GM21367 (cell line): ENCODE results near the gene PLSCR2.
"Not testable (repeated sequence)": the region's sequence is repeated elsewhere in the genome, so short reads cannot be mapped to it uniquely, and the experiment has no call there.

Source experiments
- ATAC-seq: cut with Tn5 transposase; IDR thresholded peaks from one replicate; pipeline ENCODE4 v1.9.1; 2021; ENCODE audit not compliant: unreplicated experiment

Gene PLSCR2

GRCh38 chr3:146421819-146422759, 47.3 kb downstream of the PLSCR2 start:
- ATAC-seq, result no peak

- no peak for ATAC-seq
Observed at GRCh38 chr3:146416366-146416765, 53.0 kb downstream of the PLSCR2 start.

- ATAC-seq, result no peak
Observed at GRCh38 chr3:146414010-146414409, 55.4 kb downstream of the PLSCR2 start.

- ATAC-seq, result not testable (repeated sequence)
Observed at GRCh38 chr3:146412711-146413110, 56.6 kb downstream of the PLSCR2 start.

- no peak for ATAC-seq
Observed at GRCh38 chr3:146407956-146408355, 61.4 kb downstream of the PLSCR2 start.

- no peak for ATAC-seq
Observed at GRCh38 chr3:146404436-146404835, 64.9 kb downstream of the PLSCR2 start.

GRCh38 chr3:146403792-146404191, 65.6 kb downstream of the PLSCR2 start:
- no peak for ATAC-seq

GRCh38 chr3:146396792-146397191, 72.6 kb downstream of the PLSCR2 start:
- ATAC-seq, result no peak

- ATAC-seq, result no peak
Observed at GRCh38 chr3:146395164-146395563, 74.2 kb downstream of the PLSCR2 start.

- ATAC-seq, result no peak
Observed at GRCh38 chr3:146390957-146391356, 78.4 kb downstream of the PLSCR2 start.

GRCh38 chr3:146390006-146390772, 79.2 kb downstream of the PLSCR2 start:
- no peak for ATAC-seq

GRCh38 chr3:146387566-146387965, 81.8 kb downstream of the PLSCR2 start:
- ATAC-seq, result no peak

- ATAC-seq, result no peak
Observed at GRCh38 chr3:146386936-146387335, 82.4 kb downstream of the PLSCR2 start.

GRCh38 chr3:146384786-146385185, 84.6 kb downstream of the PLSCR2 start:
- no peak for ATAC-seq
